Muscle of back (tissue), 11 donors: ENCODE results near the gene ACVR1. TPM values are rescaled to one million over a fixed set of nuclear protein-coding genes. Genes with fewer than 3 reads are reported as not detected.

ENCODE experiments used
- DNase-seq, 3 donors: peaks; one replicate each; pipeline versions ENCODE4 v3.0.0 to v3.0.0-alpha.2; 2013
- polyA plus RNA-seq, 10 donors: library from polyadenylated mRNA; unstranded; fragments of 120-200 nt; gene quantifications; one replicate each; pipeline ENCODE4 v1.2.1, GENCODE V29; 2013; ENCODE audit not compliant: insufficient read length in 10 of 10

ACVR1 gene
- polyA plus RNA-seq, 10 donors = 23.4 to 37.0 (median 30.0) TPM

GRCh38 chr2:157857881-157858280 lies 18.2 kb downstream of the ACVR1 start:
- DNase-seq = no peak

DNA sequence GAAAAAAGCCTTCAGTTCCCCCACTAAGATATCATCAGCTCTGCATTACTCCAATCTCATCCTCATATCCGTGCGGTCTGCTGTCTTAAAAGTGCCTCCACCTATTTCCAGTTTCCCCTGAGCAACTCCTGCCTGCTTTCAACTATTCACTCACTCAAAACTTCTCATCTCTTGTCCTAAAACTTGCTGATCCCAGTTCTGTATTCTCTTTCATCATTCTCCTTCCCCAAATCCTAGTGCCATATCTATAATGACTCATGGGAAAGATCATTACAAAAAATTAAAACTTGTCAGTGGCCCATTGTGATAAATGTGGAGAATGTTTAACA lies 20.0 kb downstream of the ACVR1 start:
- DNase-seq = no peak

DNA sequence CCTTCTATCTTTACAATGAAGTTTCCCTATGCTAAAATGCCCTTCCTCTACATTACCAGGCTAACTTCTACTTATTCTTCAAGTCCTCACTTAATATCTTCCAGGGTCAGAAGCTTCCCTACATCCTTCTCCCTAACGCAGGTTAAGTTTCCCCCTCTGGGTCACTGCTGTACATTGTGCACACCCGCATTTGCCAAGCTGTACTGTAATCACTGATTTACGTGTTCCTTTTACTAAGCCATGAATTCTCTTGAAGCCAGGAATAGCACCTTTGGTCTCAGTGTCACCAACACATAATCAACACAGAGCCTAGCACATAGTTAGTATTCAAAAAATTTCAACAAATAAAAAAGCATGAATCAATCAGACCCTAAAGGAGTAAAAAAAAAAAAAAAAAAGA lies 22.3 kb downstream of the ACVR1 start:
- no peak for DNase-seq

- no peak for DNase-seq
Observed at GRCh38 chr2:157853211-157853610, 22.9 kb downstream of the ACVR1 start.

DNA sequence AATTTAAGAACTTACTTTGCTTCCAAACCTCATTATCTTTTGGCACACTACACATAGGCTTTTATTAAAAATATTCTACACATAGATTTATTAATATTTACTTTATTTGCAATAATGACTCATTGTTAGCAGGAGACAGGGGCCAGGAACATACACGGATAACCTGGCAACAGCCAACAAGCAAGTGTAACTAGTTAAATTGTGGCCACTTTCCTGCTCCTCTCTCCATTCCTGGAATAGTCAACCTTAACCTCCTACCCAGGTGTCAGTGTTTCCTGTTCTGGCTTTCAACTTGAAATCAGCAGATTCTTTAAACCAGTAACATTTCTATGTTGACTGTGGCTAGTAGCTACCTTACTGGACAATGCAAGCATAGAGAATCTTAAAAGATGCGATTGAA lies 26.5 kb downstream of the ACVR1 start:
- no peak for DNase-seq

- no peak for DNase-seq
Observed at GRCh38 chr2:157848213-157848612, 27.9 kb downstream of the ACVR1 start.

DNA sequence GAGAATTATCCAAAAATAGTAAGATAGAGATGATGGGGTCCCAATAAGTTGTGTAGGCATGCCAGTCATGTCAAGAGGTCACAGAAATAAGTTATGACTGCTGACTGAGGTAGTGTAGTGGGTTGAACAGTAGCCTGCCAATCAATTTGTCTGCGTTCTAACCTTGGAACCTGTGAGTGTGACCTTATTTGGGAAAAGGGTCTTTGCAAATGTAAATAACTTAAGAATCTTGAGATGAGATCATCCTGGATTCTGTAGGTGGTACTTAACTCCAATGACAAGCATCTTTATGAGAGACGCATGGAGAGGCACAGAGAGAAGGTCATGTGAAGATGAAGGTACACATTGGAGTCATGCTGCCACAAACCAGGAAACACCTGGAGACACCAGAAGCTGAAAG lies 31.0 kb downstream of the ACVR1 start:
- DNase-seq = no peak

- DNase-seq = peak in 1 of 3 donors; percentile 10
Observed at GRCh38 chr2:157843935-157844334, 32.2 kb downstream of the ACVR1 start.

DNA sequence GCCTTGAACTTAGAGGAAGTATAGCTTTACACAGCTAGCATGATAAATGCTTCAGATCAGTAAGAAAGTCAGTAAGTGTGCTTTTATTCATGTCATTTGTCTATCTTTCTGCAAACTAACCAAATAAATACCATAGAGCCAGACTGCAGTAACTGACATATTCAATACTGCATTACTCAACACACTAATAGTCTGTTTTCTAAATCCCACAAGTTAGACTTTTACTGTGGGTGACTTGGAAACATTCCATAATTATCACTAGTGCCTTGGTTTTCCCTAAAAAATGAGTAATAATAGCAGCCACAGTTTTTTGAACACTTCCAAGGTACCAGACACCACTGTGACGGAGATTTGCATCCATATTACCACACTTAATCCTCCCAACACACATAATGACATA lies 33.0 kb downstream of the ACVR1 start:
- peak in 1 of 3 donors; percentile 6 for DNase-seq

GRCh38 chr2:157842106-157842879 lies 33.8 kb downstream of the ACVR1 start:
- DNase-seq = peak in 1 of 3 donors; percentile 11

DNA sequence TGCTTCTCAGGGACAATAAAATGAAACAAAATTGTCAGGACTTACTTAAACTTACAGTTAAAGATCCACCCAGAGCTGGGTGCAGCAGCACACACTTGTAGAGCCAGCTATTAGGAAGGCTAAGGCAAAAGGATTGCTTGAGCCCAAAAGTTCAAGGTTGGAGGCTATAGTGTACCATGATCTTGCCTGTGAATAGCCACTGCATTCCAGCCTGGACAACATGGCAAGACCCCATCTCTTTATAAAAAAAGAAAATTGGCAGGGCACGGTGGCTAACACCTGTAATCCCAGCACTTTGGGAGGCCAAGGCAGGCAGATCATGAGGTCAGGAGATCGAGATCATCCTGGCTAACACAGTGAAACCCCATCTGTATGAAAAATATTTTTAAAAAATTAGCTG lies 34.6 kb downstream of the ACVR1 start:
- no peak for DNase-seq

DNA sequence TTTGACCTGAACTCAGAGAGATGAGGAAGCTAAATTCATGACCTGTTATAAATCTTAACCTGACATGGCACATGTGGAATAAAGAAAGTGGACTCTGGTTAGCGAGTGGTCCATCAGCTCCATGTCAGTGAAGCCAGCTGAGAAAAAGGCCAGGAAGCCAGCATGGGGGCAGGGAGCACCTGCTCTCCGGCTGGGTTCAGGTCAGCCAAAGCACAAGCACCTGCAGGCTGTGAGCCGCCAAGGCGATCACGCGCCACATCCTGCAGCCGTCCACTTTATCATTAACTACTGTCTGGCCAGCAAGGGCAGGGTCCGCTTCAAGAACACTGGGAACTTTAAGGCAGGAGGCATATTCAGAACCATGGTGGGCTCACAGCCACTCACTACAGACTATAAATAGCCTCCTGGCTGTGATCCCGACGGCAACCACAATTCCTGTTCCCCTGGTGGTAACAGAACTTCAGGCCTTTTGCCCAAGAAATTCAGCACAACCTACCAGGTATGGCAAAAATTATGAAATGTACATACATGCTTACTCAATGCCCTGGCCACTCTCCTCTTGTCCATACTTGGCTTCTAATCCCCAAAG lies 35.5 kb downstream of the ACVR1 start:
- peak in 2 of 3 donors; percentile 53 to 84 for DNase-seq

GRCh38 chr2:157839822-157840221 lies 36.3 kb downstream of the ACVR1 start:
- DNase-seq = no peak

- DNase-seq = peak; percentile 73 to 89 (median 78)
Observed at GRCh38 chr2:157839162-157839801, 36.8 kb downstream of the ACVR1 start.

GRCh38 chr2:157838442-157839161 lies 37.5 kb downstream of the ACVR1 start:
- peak; percentile 59 to 89 (median 80) for DNase-seq

GRCh38 chr2:157837851-157838441 lies 38.2 kb downstream of the ACVR1 start:
- DNase-seq = peak; percentile 55 to 79 (median 60)

DNA sequence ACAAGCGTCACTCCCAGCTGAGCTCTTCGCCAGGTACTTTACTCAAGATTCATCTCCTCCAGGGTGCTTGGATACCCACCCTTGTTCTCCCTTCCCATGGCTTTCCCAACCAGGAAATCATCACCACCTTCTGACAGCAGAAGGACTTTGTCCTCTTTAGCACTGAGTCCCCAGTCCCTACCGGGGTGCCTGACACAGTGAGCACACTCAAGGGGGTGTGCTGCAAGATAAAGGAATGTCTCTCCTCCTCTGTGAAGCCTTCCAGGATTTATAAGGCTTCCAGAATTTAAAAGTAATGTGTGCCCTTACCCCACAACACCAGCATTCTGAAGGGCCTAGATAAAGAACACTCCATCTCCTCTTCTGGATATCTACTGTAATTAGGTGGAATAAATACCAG lies 39.6 kb downstream of the ACVR1 start:
- no peak for DNase-seq

- DNase-seq = no peak
Observed at GRCh38 chr2:157835425-157835824, 40.7 kb downstream of the ACVR1 start.

DNA sequence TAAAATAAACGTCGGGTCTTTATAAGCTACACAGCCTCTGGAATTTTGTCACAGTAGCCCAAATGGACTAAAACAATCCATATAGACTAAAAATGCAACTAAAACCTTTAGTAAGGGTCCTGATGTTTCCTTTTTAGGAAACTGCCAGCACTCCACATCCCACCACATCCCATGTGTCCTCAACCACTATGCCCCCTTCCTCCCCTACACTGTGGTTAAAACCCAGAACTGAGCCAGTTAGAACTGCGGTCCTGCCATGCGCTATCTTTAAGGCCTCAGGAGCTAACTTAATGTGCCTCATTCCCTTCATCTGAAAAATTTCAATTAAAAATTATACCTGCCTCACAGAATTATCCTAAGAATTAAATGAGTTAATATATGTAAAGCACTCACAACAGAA lies 41.1 kb downstream of the ACVR1 start:
- no peak for DNase-seq

- no peak for DNase-seq
Observed at GRCh38 chr2:157833721-157834120, 42.4 kb downstream of the ACVR1 start.

- DNase-seq = no peak
Observed at GRCh38 chr2:157831573-157832315, 44.4 kb downstream of the ACVR1 start.
